Pancreas (tissue), 10 donors: ENCODE results near the gene IFI27. TPM values are rescaled to one million over a fixed set of nuclear protein-coding genes. Genes with fewer than 3 reads are reported as not detected.
"Not testable (repeated sequence)": the region's sequence is repeated elsewhere in the genome, so short reads cannot be mapped to it uniquely, and the experiment has no call there.

Experiments used
- ATAC-seq, 4 donors: fragments of 200-7000 bp; cut with Tn5 transposase; one replicate each; pipeline versions ENCODE4 v1.8.0 to v1.9.1; 2020; ENCODE audit warnings: mild to moderate bottlenecking in 4 of 4, moderate library complexity in 4 of 4
- DNase-seq, 6 donors: peaks; one replicate each; pipeline ENCODE4 v3.0.0-alpha.2; 2020
- FAIRE-seq: peaks from 2 replicates; lab custom pipeline; 2012; peaks lifted over from hg19 to GRCh38; lab: Jason Lieb, UNC
- H3K27ac ChIP-seq, 4 donors: fragments of 200-600 bp; sonication (generic); 1 replicate in 3 of 4; 2 replicates in 1 of 4; pipeline versions ENCODE4 v1.5.0 to v1.8.0; 2020
- H3K27me3 ChIP-seq, 4 donors: fragments of 200-600 bp; one replicate each; pipeline ENCODE4 v1.8.0; 2021
- H3K36me3 ChIP-seq, 3 donors: fragments of 200-600 bp; sonication (generic) in 1 of 3; one replicate each; pipeline versions ENCODE4 v1.5.0 to v1.8.0; 2020 to 2021
- H3K4me1 ChIP-seq, 3 donors: fragments of 200-600 bp; one replicate each; pipeline ENCODE4 v1.8.0; 2021
- H3K4me3 ChIP-seq, 4 donors: fragments of 200-600 bp; sonication (generic) in 2 of 4; one replicate each; pipeline versions ENCODE4 v1.5.0 to v1.8.0; 2020 to 2021
- H3K9me3 ChIP-seq, 4 donors: fragments of 200-600 bp; one replicate each; pipeline ENCODE4 v1.8.0; 2021
- WGBS, 2 donors: extraction: QIAGEN DNeasy Blood & Tissue Kit; methylation state at CpG; one replicate each; pipeline ENCODE4 v1.1.7; 2013; 5-methylcytosine and 5-hydroxymethylcytosine counted together
- intact Hi-C, 3 donors: fragments of 100-400 bp; cut with DNase I; formaldehyde crosslinking; loops; one replicate each; pipeline versions ENCODE4 v1.11.1 to v1.14.2; 2022
- polyA plus RNA-seq, 2 donors: library from polyadenylated mRNA; stranded (reverse); fragments of 200-250 nt; gene quantifications; one replicate each; pipeline ENCODE4 v1.2.3, GENCODE V29; 2013
- total RNA-seq, 6 donors: library from RNA; stranded (reverse); fragmentation: NEBNext Ultra II Directional in 4 of 6; extraction: Animal tissue kit (Norgen Biotek cat#: 25700) in 4 of 6; gene quantifications; one replicate each; pipeline versions ENCODE4 v1.2.1 to v1.2.4, GENCODE V29; 2021 to 2023
- TF ChIP-seq, protein P1 (sequence below), 4 donors: fragments of 200-600 bp; sonication (generic) in 3 of 4; IDR thresholded peaks; one replicate each; pipeline versions ENCODE4 v1.5.0 to v1.8.0; 2021; ENCODE audit warnings: antibody characterized with exemption in 4 of 4
- donor health status: healthy with polysubstance abuse.
- donor health status: DM: no; HTN: no; CAD: no; lungs with moderate emphysema.
- donor health status: DM: no; HTN: no; CAD: no.
- donor health status: control.
- donor health status: control.
- donor health status: Bipolar disorder and iron deficiency.
- donor health status: DM: yes; HTN: yes; CAD: no.
- donor health status: DM: no; HTN: no; CAD: no.
- donor health status: DM: no; HTN: no; CAD: no.
- donor health status: DM: yes; HTN: yes; CAD: no.

The IFI27 gene
- total RNA-seq: 10 to 100 TPM in 4 of 6 donors, 1 to 10 TPM in 2; 8.1 to 21.4 (median 12.1) TPM
- polyA plus RNA-seq: 10 to 100 TPM; 61.4 to 78.9 TPM

GRCh38 chr14:94110552-94111181 is at the start of gene IFI27:
Gene IFI27 (plus strand): TSS chr14:94110736.
- no peaks in the 10 kb centered on the region for H3K9me3 ChIP-seq
- FAIRE-seq (peak; percentile 34), ATAC-seq (peak in 2 of 4 donors; percentile 38 to 49), DNase-seq (no peak)
- no peaks in the 10 kb centered on the region for H3K4me1 ChIP-seq
- no peak within 1 kb of the TSS for H3K27ac ChIP-seq
- WGBS, 2 donors: 74 to 81% methylated on average over 14 of the region's 14 CpGs
- TF ChIP-seq, protein P1, sequence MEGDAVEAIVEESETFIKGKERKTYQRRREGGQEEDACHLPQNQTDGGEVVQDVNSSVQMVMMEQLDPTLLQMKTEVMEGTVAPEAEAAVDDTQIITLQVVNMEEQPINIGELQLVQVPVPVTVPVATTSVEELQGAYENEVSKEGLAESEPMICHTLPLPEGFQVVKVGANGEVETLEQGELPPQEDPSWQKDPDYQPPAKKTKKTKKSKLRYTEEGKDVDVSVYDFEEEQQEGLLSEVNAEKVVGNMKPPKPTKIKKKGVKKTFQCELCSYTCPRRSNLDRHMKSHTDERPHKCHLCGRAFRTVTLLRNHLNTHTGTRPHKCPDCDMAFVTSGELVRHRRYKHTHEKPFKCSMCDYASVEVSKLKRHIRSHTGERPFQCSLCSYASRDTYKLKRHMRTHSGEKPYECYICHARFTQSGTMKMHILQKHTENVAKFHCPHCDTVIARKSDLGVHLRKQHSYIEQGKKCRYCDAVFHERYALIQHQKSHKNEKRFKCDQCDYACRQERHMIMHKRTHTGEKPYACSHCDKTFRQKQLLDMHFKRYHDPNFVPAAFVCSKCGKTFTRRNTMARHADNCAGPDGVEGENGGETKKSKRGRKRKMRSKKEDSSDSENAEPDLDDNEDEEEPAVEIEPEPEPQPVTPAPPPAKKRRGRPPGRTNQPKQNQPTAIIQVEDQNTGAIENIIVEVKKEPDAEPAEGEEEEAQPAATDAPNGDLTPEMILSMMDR (IDR thresholded peaks at IDR 0.05): no peak
- no peaks in the 10 kb centered on the region for H3K27me3 ChIP-seq
- H3K36me3 ChIP-seq: no peaks in the 10 kb centered on the region
- peak within 1 kb of the TSS in 1 of 4 donors; percentile 14 for H3K4me3 ChIP-seq
- intact Hi-C loops: no loop called here

DNA sequence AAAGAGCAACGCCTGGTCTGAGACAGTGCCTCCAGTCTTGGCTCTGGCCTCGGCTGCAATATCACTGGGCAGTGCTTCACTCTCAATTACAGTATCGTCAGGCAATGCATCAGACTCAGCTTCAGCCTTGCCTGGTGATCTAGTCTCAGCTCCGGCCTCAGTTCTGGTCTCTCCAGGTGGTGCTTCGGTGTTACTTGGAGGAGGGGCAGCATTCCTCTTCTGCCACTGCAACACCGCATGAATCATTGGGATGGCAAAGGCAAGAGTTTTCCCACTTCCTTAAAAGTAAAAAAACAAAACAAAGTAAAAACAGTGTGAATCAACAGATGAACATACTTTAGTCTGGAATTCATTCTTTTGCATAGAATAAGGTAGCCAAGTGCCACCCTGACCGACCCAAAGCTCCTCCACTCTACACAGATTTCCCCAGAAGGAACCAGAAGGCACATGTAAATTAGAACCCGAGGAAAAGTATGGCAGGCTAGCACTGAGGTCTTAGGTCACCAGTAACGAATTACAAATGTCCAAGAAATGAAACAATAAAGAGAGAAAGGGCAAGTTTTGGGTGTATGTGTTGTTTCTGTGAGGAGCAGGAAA is 48.1 kb upstream of the IFI27 start:
- intact Hi-C loops: no loop called here
- Histone ChIP-seq H3K9me3 (no peaks in the 10 kb centered on the region), H3K4me3 (no peak overlapping the region), H3K36me3 (peaks cover 0 to 34% (median 7%) of the 10 kb centered on the region in 3 donors), H3K4me1 (peaks cover 27 to 66% (median 56%) of the 10 kb centered on the region in 3 donors), H3K27me3 (no peaks in the 10 kb centered on the region), H3K27ac (peak overlapping the region in 1 of 4 donors; percentile 34)
- no peak for FAIRE-seq
- no peak for ATAC-seq
- TF ChIP-seq, protein P1 (IDR thresholded peaks at IDR 0.05): no peak
- no peak for DNase-seq
- WGBS, 2 donors: 79 to 86% methylated on average over 9 of the region's 9 CpGs

DNA sequence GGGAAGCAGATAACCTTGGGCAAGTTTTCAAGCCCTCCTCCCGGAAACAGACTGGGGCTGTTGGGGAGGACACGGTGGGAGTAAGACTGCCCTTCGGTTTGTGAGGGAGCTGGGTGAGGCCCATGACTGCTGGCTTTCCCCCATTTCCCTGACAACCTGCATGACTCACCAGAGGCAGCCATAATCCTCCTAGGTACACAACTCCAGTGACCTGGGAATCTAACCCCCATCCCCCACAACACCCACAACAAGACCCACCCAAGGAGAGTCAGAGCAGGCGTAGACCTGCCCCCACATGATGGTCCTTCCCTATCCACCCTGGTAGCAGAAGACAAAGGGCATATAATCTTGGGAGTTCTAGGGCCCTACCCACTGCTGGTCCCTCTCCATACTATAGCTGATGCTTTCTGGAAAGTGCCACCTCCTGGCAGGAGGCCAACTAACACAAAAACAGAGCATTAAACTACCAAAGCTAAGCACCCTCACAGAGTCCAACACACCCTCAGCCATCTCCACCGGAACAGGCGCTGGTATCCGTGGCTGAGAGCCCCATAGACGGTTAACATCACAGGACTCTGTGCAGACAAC is 44.4 kb upstream of the IFI27 start:
- H3K36me3 ChIP-seq: peaks cover 0 to 17% (median 3%) of the 10 kb centered on the region in 3 donors
- DNase-seq (peak in 4 of 6 donors; percentile 41 to 65 (median 44)), ATAC-seq (peak; percentile 82 to 91 (median 86)), FAIRE-seq (no peak)
- H3K27ac ChIP-seq: peak overlapping the region; percentile 28 to 83 (median 53)
- no peak overlapping the region for H3K4me3 ChIP-seq
- H3K27me3 ChIP-seq: no peaks in the 10 kb centered on the region
- H3K4me1 ChIP-seq: peaks cover 7 to 38% (median 27%) of the 10 kb centered on the region in 3 donors
- TF ChIP-seq, protein P1 (IDR thresholded peaks at IDR 0.05): no peak
- no peaks in the 10 kb centered on the region for H3K9me3 ChIP-seq
- intact Hi-C loops: no loop called here
- WGBS, 2 donors: 60% methylated on average over 8 of the region's 8 CpGs

DNA sequence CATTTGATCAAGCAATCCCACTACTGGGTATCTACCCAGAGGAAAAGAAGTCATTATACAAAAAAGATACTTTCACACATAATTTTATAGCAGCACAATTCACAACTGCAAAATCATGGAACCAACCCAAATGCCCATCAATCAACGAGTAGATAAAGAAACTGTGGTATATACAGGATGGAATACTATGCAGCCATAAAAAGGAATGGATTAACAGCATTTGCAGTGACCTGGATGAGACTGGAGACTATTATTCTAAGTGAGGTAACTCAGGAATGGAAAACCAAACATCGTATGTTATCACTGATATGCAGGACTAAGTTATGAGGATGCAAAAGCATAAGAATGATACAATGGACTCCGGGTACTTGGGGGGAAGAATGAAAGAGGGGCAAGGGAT is 38.5 kb upstream of the IFI27 start:
- H3K36me3 ChIP-seq, H3K4me3 ChIP-seq, FAIRE-seq, ATAC-seq, H3K27ac ChIP-seq, intact Hi-C loops, H3K9me3 ChIP-seq, DNase-seq, H3K27me3 ChIP-seq: not testable (repeated sequence)
- WGBS, 2 donors: 88 to 95% methylated on average over 3 of the region's 3 CpGs
- H3K4me1 ChIP-seq: peaks cover 0 to 15% (median 8%) of the 10 kb centered on the region in 3 donors

- WGBS, 2 donors: 95 to 97% methylated on average over 3 of the region's 3 CpGs
- DNase-seq: no peak
- no peaks in the 10 kb centered on the region for H3K9me3 ChIP-seq
Measured at GRCh38 chr14:94074534-94074933, 36.0 kb upstream of the IFI27 start.

More at GRCh38 chr14:94074534-94074933, 36.0 kb upstream of the IFI27 start:
- H3K4me3 ChIP-seq: no peak overlapping the region
- intact Hi-C loops: no loop called here
- H3K27ac ChIP-seq: no peak overlapping the region
- FAIRE-seq: no peak
- ATAC-seq: no peak
- H3K36me3 ChIP-seq: peaks cover 0 to 6% (median 0%) of the 10 kb centered on the region in 3 donors
- no peaks in the 10 kb centered on the region for H3K27me3 ChIP-seq
- TF ChIP-seq, protein P1 (IDR thresholded peaks at IDR 0.05): no peak
- peaks cover 0 to 30% (median 29%) of the 10 kb centered on the region in 3 donors for H3K4me1 ChIP-seq
